GM18519 (cell line): Measurements from ENCODE around the gene ALKAL2.

Experiments used
- ATAC-seq: cut with Tn5 transposase; IDR thresholded peaks from one replicate; pipeline ENCODE4 v1.9.1; 2021; ENCODE audit warnings: mild to moderate bottlenecking, moderate library complexity; ENCODE audit not compliant: unreplicated experiment, low FRiP score

The ALKAL2 gene

GRCh38 chr2:252001-252602 is 35.8 kb downstream of the ALKAL2 start:
- ATAC-seq, result no peak

- ATAC-seq, result no peak
Measured at GRCh38 chr2:249538-250042, 38.3 kb downstream of the ALKAL2 start.

GRCh38 chr2:248724-249123 is 39.2 kb downstream of the ALKAL2 start:
- no peak for ATAC-seq

GRCh38 chr2:246489-247144 is 41.3 kb downstream of the ALKAL2 start:
- ATAC-seq, result no peak

- no peak for ATAC-seq
Measured at GRCh38 chr2:244547-244946, 43.3 kb downstream of the ALKAL2 start.

GRCh38 chr2:238869-239268 is 49.0 kb downstream of the ALKAL2 start:
- ATAC-seq, result no peak

- no peak for ATAC-seq
Measured at GRCh38 chr2:238431-238830, 49.5 kb downstream of the ALKAL2 start.

- ATAC-seq, result no peak
Measured at GRCh38 chr2:237878-238277, 50.0 kb downstream of the ALKAL2 start.

GRCh38 chr2:236993-237539 is 50.8 kb downstream of the ALKAL2 start:
- no peak for ATAC-seq

- ATAC-seq, result no peak
Measured at GRCh38 chr2:234421-234820, 53.5 kb downstream of the ALKAL2 start.

GRCh38 chr2:233030-233429 is 54.9 kb downstream of the ALKAL2 start:
- ATAC-seq, result no peak

- no peak for ATAC-seq
Measured at GRCh38 chr2:231521-232185, 56.2 kb downstream of the ALKAL2 start.
